H1 (cell line): ENCODE measurements around the gene CTNNA3. TPM values are rescaled to one million over a fixed set of nuclear protein-coding genes. Genes with fewer than 3 reads are reported as not detected.

Experiments
- BACH1 ChIP-seq: IDR thresholded peaks from 2 replicates; pipeline ENCODE4 v1.6.1; 2012; ENCODE audit warnings: low read length, improper control_type of control experiment
- HDAC2 ChIP-seq, 2 experiments: fragments of 300-600 bp in 1 of 2; sonication (generic) in 1 of 2; IDR thresholded peaks; 2 replicates each; pipeline ENCODE4 v1.6.1; 2011 to 2012; ENCODE audit warnings: low read depth in 2 of 2, low read length in 2 of 2, mild to moderate bottlenecking in 2 of 2, moderate library complexity in 2 of 2, borderline replicate concordance in 1 of 2, inconsistent platforms in 1 of 2
- polyA plus RNA-seq, 7 experiments: library from polyadenylated mRNA; depleted of rRNA in 3 of 7; stranded (reverse) in 5 of 7; unstranded in 2 of 7; fragments of >200 nt in 5 of 7; fragments of 200-250 nt in 2 of 7; gene quantifications; 1 replicate in 5 of 7; 2 replicates in 1 of 7; 4 replicates in 1 of 7; pipeline versions ENCODE4 v1.2.1 to v1.2.3, GENCODE V29; 2011 to 2013; ENCODE audit warnings: missing spikeins in 2 of 7, mixed read lengths in 2 of 7
- total RNA-seq: library from RNA; stranded (reverse); fragmentation: NEBNext Ultra II Directional; extraction: Animal tissue kit (Norgen Biotek cat#: 25700); gene quantifications from 2 replicates; pipeline ENCODE4 v1.2.1, GENCODE V29; 2021

CTNNA3 gene
- total and polyA plus RNA-seq, 2 of the 8 experiments (the other 6 are each of a cell fraction or from before 2014, with no cell fraction given), result 1.3 to 1.5 TPM

DNA sequence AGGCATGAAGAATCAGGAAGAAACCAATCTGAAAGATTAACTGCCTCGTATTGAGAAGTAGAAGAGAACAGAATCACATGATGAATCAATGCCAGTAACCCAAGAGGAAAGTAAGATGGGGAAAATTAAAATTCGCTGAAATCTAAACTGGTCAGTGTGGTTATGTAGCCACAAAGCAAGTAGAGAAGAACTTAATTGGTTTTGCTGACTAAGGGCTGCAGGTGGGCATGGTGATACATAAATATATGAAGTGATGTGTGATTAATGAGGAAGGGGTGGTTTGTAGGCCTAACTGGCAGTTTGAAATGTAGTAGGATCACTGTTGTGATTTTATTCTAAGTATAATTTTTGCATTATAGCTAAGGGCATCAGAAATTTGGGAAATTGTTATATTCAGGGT is 853.6 kb downstream of the CTNNA3 start (continued):
- TF ChIP-seq BACH1 (no peak), HDAC2 (IDR thresholded peaks at IDR 0.05; ENCODE audit: borderline replicate concordance in 1 of 2, low read depth in 2 of 2, low read length in 2 of 2) (no peak)
